ENCODE measurements around the gene TRPV6.

DNA sequence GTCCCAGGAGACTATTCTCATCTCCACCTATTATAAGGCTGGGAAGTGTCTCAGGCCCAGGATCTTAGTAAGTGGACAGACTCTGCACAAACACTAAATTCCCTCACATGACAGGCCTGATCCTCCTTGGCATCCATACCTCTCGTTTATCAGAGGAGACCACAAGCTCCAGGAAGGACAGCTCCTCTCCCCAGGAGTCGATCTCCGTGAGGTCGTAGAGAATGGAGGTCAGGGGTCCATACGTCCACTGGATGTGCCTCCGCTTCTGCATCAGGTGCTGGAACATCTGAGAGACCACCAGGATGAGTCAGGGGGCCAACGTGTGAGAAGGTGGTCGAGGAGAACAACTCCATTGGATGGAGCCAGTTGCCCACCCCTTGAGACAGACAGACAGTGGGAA lies 42.4 kb upstream of the TRPV6 start:
- TF ChIP-seq, protein P1, sequence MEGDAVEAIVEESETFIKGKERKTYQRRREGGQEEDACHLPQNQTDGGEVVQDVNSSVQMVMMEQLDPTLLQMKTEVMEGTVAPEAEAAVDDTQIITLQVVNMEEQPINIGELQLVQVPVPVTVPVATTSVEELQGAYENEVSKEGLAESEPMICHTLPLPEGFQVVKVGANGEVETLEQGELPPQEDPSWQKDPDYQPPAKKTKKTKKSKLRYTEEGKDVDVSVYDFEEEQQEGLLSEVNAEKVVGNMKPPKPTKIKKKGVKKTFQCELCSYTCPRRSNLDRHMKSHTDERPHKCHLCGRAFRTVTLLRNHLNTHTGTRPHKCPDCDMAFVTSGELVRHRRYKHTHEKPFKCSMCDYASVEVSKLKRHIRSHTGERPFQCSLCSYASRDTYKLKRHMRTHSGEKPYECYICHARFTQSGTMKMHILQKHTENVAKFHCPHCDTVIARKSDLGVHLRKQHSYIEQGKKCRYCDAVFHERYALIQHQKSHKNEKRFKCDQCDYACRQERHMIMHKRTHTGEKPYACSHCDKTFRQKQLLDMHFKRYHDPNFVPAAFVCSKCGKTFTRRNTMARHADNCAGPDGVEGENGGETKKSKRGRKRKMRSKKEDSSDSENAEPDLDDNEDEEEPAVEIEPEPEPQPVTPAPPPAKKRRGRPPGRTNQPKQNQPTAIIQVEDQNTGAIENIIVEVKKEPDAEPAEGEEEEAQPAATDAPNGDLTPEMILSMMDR (conservative IDR thresholded peaks at IDR 0.05; ENCODE audit: low read depth, low read length), result no peak
- TF ChIP-seq CEBPB (IDR thresholded peaks at IDR 0.05; ENCODE audit: low read depth, low read length) (no peak), POLR2A (IDR thresholded peaks at IDR 0.05; ENCODE audit: low read depth, low read length) (no peak), MAZ (IDR thresholded peaks at IDR 0.05; ENCODE audit: borderline replicate concordance, low read depth, low read length) (no peak), RAD21 (IDR thresholded peaks at IDR 0.05; ENCODE audit: low read length) (no peak), CHD1 (IDR thresholded peaks at IDR 0.05; ENCODE audit: low read depth, low read length) (no peak), BHLHE40 (IDR thresholded peaks at IDR 0.05; ENCODE audit: low read depth, low read length) (no peak), MXI1 (IDR thresholded peaks at IDR 0.05; ENCODE audit: borderline replicate concordance, low read depth, low read length) (no peak), RFX5 (IDR thresholded peaks at IDR 0.05; ENCODE audit: low read depth, low read length) (no peak), RCOR1 (IDR thresholded peaks at IDR 0.05; ENCODE audit: insufficient replicate concordance, low read length) (no peak), SMC3 (IDR thresholded peaks at IDR 0.05; ENCODE audit: low read depth, low read length) (no peak), FOS (IDR thresholded peaks at IDR 0.05; ENCODE audit: low read depth, low read length) (no peak)
- TF ChIP-seq, protein P2, sequence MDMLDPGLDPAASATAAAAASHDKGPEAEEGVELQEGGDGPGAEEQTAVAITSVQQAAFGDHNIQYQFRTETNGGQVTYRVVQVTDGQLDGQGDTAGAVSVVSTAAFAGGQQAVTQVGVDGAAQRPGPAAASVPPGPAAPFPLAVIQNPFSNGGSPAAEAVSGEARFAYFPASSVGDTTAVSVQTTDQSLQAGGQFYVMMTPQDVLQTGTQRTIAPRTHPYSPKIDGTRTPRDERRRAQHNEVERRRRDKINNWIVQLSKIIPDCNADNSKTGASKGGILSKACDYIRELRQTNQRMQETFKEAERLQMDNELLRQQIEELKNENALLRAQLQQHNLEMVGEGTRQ (IDR thresholded peaks at IDR 0.05; ENCODE audit: low read depth, low read length), result no peak
- TF ChIP-seq, protein P3, sequence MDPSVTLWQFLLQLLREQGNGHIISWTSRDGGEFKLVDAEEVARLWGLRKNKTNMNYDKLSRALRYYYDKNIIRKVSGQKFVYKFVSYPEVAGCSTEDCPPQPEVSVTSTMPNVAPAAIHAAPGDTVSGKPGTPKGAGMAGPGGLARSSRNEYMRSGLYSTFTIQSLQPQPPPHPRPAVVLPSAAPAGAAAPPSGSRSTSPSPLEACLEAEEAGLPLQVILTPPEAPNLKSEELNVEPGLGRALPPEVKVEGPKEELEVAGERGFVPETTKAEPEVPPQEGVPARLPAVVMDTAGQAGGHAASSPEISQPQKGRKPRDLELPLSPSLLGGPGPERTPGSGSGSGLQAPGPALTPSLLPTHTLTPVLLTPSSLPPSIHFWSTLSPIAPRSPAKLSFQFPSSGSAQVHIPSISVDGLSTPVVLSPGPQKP (IDR thresholded peaks at IDR 0.05; ENCODE audit: borderline replicate concordance, low read depth, low read length), result no peak
